GM12878 (cell line): ENCODE measurements around the gene MCM5. TPM values are rescaled to one million over a fixed set of nuclear protein-coding genes. Genes with fewer than 3 reads are reported as not detected.

Experiments used
- ATAC-seq: fragments of 200-7000 bp; cut with Tn5 transposase; 3 replicates; pipeline ENCODE4 v1.9.1; 2020; ENCODE audit warnings: mild to moderate bottlenecking, moderate library complexity
- BruUV-seq: library from RNA; stranded (reverse); fragments of 400-500 nt; replicated peaks from 2 replicates; lab custom pipeline; 2021; lab: Mats Ljungman, UMichigan
- CTCF ChIA-PET: fragments of 300-600 bp; sonication (Branson Sonifier 250); formaldehyde crosslinking; extraction: SDS; loops from one replicate; lab custom pipeline; 2021; ENCODE audit warnings: inconsistent platforms; lab: Yijun Ruan, JAX
- POLR2A ChIA-PET: fragments of 350-600 bp; formaldehyde crosslinking; extraction: SDS; loops from one replicate; lab custom pipeline; 2021; ENCODE audit warnings: inconsistent platforms; lab: Charles Lee
- RAD21 ChIA-PET: fragments of 300-600 bp; sonication (Branson Sonifier 250); formaldehyde crosslinking; loops from one replicate; lab custom pipeline; 2023; ENCODE audit warnings: antibody characterized with exemption; ENCODE audit not compliant: unreplicated experiment; lab: Charles Lee
- SMC1A ChIA-PET: fragments of 300-600 bp; sonication (Branson Sonifier 250); formaldehyde crosslinking; loops from one replicate; lab custom pipeline; 2023; ENCODE audit not compliant: unreplicated experiment, uncharacterized antibody; lab: Charles Lee
- DNase-seq: peaks from one replicate; pipeline ENCODE4 v3.0.0-alpha.2; 2011; ENCODE audit warnings: low read depth, low spot score
- FAIRE-seq: peaks from 3 replicates; lab custom pipeline; 2011; peaks lifted over from hg19 to GRCh38; lab: Jason Lieb, UNC
- H2AFZ ChIP-seq: 2 replicates; pipeline ENCODE4 v1.6.0; 2011; ENCODE audit warnings: low read depth, low read length, control low read depth; ENCODE audit not compliant: control insufficient read depth
- H3K27ac ChIP-seq: 2 replicates; pipeline ENCODE4 v1.5.1; 2011; ENCODE audit warnings: control low read depth; ENCODE audit not compliant: control insufficient read depth, insufficient read depth
- H3K27me3 ChIP-seq, 2 experiments: replicated peaks in 1 of 2; 2 replicates each; pipeline versions ENCODE4 v1.6.0 to v1.6.1; 2011; ENCODE audit warnings: low read length in 1 of 2; ENCODE audit not compliant: control insufficient read depth in 2 of 2, insufficient read depth in 2 of 2
- H3K36me3 ChIP-seq, 2 experiments: 2 replicates each; pipeline ENCODE4 v1.5.1; 2011; ENCODE audit warnings: low read length in 1 of 2; ENCODE audit not compliant: control insufficient read depth in 2 of 2, insufficient read depth in 2 of 2
- H3K4me1 ChIP-seq: 2 replicates; pipeline ENCODE4 v1.6.1; 2011; ENCODE audit warnings: mild to moderate bottlenecking, low read length, moderate library complexity, mixed read lengths; ENCODE audit not compliant: control insufficient read depth, insufficient read depth
- H3K4me2 ChIP-seq: 2 replicates; pipeline ENCODE4 v1.6.0; 2011; ENCODE audit warnings: control low read depth; ENCODE audit not compliant: control insufficient read depth, insufficient read depth
- H3K4me3 ChIP-seq: fragments of 200-600 bp; sonication (generic); 2 replicates; pipeline ENCODE4 v1.5.1; 2016
- H3K79me2 ChIP-seq: 2 replicates; pipeline ENCODE4 v1.6.0; 2011; ENCODE audit warnings: low read length; ENCODE audit not compliant: control insufficient read depth, insufficient read depth
- H3K9ac ChIP-seq: 2 replicates; pipeline ENCODE4 v1.8.0; 2011; ENCODE audit warnings: low read length, control low read depth, mixed read lengths; ENCODE audit not compliant: control insufficient read depth, insufficient read depth
- H3K9me3 ChIP-seq: replicated peaks from 3 replicates; pipeline ENCODE4 v1.5.1; 2011; ENCODE audit warnings: mild to moderate bottlenecking, low read length; ENCODE audit not compliant: control insufficient read depth, insufficient read depth
- H4K20me1 ChIP-seq: 2 replicates; pipeline ENCODE4 v1.6.0; 2011; ENCODE audit not compliant: control insufficient read depth, insufficient read depth
- MTA2 ChIP-seq: fragments of 450-650 bp; IDR thresholded peaks from 2 replicates; pipeline ENCODE4 v1.6.1; 2016; ENCODE audit warnings: low read depth, mild to moderate bottlenecking, moderate library complexity
- NBN ChIP-seq: fragments of 450-650 bp; IDR thresholded peaks from 2 replicates; pipeline ENCODE4 v1.6.1; 2016
- SREBF1 ChIP-seq: IDR thresholded peaks from 2 replicates; pipeline ENCODE4 v1.6.1; 2012; ENCODE audit warnings: mild to moderate bottlenecking, low read length
- TAF1 ChIP-seq: IDR thresholded peaks from 2 replicates; pipeline ENCODE4 v1.6.1; 2011; ENCODE audit warnings: mild to moderate bottlenecking, low read depth, low read length, borderline replicate concordance
- WGBS: methylation state at CpG from one replicate; pipeline ENCODE4 v1.1.6; 2016; ENCODE audit warnings: low lambda C conversion rate; ENCODE audit not compliant: insufficient replicate concordance, insufficient coverage; ENCODE audit errors: missing lambda C conversion rate; 5-methylcytosine and 5-hydroxymethylcytosine counted together
- in situ Hi-C: fragments of 300-500 bp; cut with MboI; formaldehyde crosslinking; loops from 9 replicates; pipeline ENCODE4 v1.14.3; 2018; ENCODE audit warnings: mixed read lengths
- intact Hi-C: fragments of 100-400 bp; cut with micrococcal nuclease; formaldehyde crosslinking; loops from one replicate; pipeline ENCODE4 v1.14.2; 2022; ENCODE audit not compliant: unreplicated experiment
- polyA plus RNA-seq, 11 experiments: library from polyadenylated mRNA; depleted of rRNA in 4 of 11; unstranded in 6 of 11; stranded (reverse) in 5 of 11; fragments of >200 nt; fragmentation: Nextera tagmentation in 4 of 11; fragmentation: Illumina TruSeq in 1 of 11; extraction: Ambion mirVana in 4 of 11; extraction: Trizol in 1 of 11; gene quantifications; 1 replicate in 1 of 11; 2 replicates in 10 of 11; pipeline versions ENCODE4 v1.2.1 to v1.2.3, GENCODE V29; 2011 to 2016; ENCODE audit warnings: inconsistent platforms in 2 of 11, missing spikeins in 2 of 11, low read depth in 1 of 11
- total RNA-seq, 4 experiments: library from RNA; depleted of rRNA in 3 of 4; stranded (reverse); fragments of >200 nt in 3 of 4; fragmentation: Illumina TruSeq in 1 of 4; extraction: Trizol in 1 of 4; gene quantifications; 2 replicates each; pipeline versions ENCODE4 v1.2.1 to v1.2.3, GENCODE V29; 2013 to 2021
- TF ChIP-seq, protein P1 (sequence below): IDR thresholded peaks from 2 replicates; pipeline ENCODE4 v1.6.1; 2011; ENCODE audit warnings: borderline replicate concordance, low read depth, mild to moderate bottlenecking, moderate library complexity, low read length; ENCODE audit not compliant: insufficient read depth, poor library complexity, severe bottlenecking

MCM5 gene
- total and polyA plus RNA-seq, 10 of the 15 experiments (the other 5 are each of a cell fraction or from before 2014, with no cell fraction given): 14.1 to 360 (median 164) TPM

DNA sequence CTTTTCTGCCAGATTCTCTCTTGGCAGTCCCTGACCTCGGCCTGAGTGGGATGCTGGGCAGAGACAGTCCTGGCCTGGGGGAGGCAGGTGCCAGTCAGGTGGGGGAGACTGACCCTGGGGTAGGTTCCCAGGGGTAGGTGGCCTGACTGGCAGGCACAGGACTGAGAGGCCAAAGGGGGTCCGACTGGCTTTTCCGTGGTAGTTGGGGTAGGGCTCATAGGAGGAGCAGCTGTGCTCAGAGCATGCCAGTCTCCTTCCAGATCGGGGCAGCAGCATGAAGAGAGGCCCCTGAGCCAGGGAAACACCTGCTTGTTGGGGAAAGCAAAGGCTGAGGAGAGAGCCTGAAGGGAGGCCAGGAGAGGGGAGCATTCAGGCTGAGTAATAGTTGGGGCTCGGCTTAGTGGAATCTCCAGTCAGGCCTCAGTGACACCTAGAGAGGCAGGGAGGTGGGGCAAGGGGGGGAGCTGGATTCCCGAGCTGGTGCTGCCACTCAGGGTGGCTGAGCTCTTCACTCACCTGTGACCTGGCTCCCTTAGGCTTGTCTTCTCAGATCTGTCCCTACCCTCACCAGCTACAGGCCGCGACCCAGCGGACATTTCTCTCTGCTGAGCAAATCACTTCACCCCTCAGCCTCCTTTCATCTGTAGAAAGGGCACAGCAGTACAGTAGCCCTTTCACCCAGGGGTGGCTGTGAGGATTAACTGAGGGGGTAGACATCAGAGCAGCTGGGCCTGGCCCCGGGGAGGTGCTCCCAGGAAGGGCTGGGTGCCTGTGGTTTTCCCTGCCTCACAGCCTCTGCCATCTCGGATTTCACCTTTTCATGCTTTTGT, 26.2 kb downstream of the MCM5 start:
- Histone ChIP-seq H3K4me2 (no peak overlapping the region), H3K9me3 (no peaks in the 10 kb centered on the region), H3K27me3 (no peaks in the 10 kb centered on the region), H3K4me3 (no peak overlapping the region), H4K20me1 (no peaks in the 10 kb centered on the region; the same call in 1 of the 2 replicates), H3K9ac (no peak overlapping the region), H2AFZ (no peak overlapping the region), H3K79me2 (no peaks in the 10 kb centered on the region), H3K36me3 (peaks cover 28 to 55% of the 10 kb centered on the region in 2 experiments; a peak in 3 of 4 replicates), H3K27ac (no peak overlapping the region), H3K4me1 (no peaks in the 10 kb centered on the region)
- intact Hi-C loops: no loop called here
- DNase-seq: no peak
- POLR2A ChIA-PET: interaction anchor here (1.0 kb wide), 1 partner anchor 8 kb away, joined by 3 read pairs; no protein-coding TSS in a partner anchor
- TF ChIP-seq MTA2 (no peak), NBN (no peak), SREBF1 (no peak), TAF1 (no peak)
- TF ChIP-seq, protein P1, sequence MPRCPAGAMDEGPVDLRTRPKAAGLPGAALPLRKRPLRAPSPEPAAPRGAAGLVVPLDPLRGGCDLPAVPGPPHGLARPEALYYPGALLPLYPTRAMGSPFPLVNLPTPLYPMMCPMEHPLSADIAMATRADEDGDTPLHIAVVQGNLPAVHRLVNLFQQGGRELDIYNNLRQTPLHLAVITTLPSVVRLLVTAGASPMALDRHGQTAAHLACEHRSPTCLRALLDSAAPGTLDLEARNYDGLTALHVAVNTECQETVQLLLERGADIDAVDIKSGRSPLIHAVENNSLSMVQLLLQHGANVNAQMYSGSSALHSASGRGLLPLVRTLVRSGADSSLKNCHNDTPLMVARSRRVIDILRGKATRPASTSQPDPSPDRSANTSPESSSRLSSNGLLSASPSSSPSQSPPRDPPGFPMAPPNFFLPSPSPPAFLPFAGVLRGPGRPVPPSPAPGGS: no peak
- 79% methylated on average over 11 of the region's 11 CpGs for WGBS
- BruUV-seq: no TSS peak
- CTCF ChIA-PET: interaction anchor here (0.8 to 1.6 kb wide), 2 partner anchors 74 to 75 kb away, joined by 4 to 5 read pairs; no protein-coding TSS in a partner anchor
- no peak for FAIRE-seq
- SMC1A ChIA-PET: interaction anchor here (1.5 kb wide), 1 partner anchor 55 kb away, joined by 3 read pairs; no protein-coding TSS in a partner anchor
- RAD21 ChIA-PET: no interaction called here
- no peak for ATAC-seq
- in situ Hi-C loops: no loop called here
